NCI-H460 (cell line): ENCODE measurements around the gene KANSL1. TPM values are rescaled to one million over a fixed set of nuclear protein-coding genes. Genes with fewer than 3 reads are reported as not detected.
"Not testable (repeated sequence)": the region's sequence is repeated elsewhere in the genome, so short reads cannot be mapped to it uniquely, and the experiment has no call there.

Source experiments
- DNase-seq: peaks from one replicate; pipeline ENCODE4 v3.0.0-alpha.2; 2016; ENCODE audit warnings: low read depth; ENCODE audit errors: extremely low read depth
- polyA plus RNA-seq: library from polyadenylated mRNA; depleted of rRNA; stranded (reverse); fragments of >200 nt; gene quantifications from 2 replicates; pipeline ENCODE4 v1.2.3, GENCODE V29; 2014; cell fraction: nucleus; rRNA removed
- total RNA-seq: library from RNA; depleted of rRNA; stranded (reverse); fragments of >200 nt; shearing (Covaris generic); gene quantifications from 2 replicates; pipeline ENCODE4 v1.2.3, GENCODE V29; 2014; rRNA removed

KANSL1 gene, protein sequence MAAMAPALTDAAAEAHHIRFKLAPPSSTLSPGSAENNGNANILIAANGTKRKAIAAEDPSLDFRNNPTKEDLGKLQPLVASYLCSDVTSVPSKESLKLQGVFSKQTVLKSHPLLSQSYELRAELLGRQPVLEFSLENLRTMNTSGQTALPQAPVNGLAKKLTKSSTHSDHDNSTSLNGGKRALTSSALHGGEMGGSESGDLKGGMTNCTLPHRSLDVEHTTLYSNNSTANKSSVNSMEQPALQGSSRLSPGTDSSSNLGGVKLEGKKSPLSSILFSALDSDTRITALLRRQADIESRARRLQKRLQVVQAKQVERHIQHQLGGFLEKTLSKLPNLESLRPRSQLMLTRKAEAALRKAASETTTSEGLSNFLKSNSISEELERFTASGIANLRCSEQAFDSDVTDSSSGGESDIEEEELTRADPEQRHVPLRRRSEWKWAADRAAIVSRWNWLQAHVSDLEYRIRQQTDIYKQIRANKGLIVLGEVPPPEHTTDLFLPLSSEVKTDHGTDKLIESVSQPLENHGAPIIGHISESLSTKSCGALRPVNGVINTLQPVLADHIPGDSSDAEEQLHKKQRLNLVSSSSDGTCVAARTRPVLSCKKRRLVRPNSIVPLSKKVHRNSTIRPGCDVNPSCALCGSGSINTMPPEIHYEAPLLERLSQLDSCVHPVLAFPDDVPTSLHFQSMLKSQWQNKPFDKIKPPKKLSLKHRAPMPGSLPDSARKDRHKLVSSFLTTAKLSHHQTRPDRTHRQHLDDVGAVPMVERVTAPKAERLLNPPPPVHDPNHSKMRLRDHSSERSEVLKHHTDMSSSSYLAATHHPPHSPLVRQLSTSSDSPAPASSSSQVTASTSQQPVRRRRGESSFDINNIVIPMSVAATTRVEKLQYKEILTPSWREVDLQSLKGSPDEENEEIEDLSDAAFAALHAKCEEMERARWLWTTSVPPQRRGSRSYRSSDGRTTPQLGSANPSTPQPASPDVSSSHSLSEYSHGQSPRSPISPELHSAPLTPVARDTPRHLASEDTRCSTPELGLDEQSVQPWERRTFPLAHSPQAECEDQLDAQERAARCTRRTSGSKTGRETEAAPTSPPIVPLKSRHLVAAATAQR (N-terminal part only)
- total RNA-seq: 19.5 and 20.4 TPM in 2 replicates
- polyA plus RNA-seq: 12.9 and 31.9 TPM in 2 replicates

DNA sequence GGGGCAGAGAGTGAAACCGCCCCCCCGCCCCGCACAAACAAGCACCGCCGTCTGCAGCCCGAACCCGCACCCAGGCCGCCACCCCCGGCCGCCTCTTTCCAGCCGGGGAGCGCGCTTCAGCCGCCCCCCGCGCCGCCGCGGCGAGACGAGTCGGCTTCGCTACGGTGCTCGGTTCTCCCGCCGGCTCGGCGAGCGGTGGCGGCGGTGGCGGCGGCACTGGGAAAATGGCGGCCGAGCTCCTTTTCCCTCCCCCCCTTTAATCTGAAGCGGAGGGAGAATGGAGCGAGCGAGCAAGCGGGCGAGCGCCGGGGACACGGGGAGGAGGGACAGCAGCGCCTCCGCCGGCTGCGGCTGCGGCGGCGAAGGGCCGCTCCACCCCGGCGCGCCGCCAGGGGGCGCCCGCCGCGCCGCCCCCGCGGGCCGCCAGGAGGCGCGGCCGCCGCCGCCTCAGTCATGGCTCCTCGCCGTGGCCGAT, at the start of gene KANSL1:
Gene KANSL1 (minus strand): TSS at position 279 of the 475 bp plus-strand sequence. CDS start 21,286 bp downstream, outside the sequence.
- DNase-seq: peak; percentile 90

DNA sequence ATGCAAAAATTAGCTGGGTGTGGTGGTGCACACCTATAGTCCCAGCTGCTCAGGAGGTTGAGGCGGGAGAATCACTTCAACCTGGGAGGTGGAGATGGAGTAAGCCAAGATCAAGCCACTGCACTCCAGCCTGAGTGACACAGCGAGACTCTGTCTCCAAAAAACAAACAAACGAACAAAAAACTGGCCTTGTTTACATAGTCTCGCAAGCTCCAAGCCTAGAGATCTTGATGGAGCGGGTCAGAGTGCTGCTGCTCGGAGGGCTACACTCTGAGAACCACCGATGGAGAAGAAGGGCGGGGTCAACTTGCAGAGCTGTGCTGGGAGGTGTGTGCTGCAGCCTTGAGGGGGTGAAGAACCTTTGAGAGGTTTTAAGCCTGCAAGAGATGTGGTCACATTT, 38.1 kb upstream of the KANSL1 start:
- not testable (repeated sequence) for DNase-seq

DNA sequence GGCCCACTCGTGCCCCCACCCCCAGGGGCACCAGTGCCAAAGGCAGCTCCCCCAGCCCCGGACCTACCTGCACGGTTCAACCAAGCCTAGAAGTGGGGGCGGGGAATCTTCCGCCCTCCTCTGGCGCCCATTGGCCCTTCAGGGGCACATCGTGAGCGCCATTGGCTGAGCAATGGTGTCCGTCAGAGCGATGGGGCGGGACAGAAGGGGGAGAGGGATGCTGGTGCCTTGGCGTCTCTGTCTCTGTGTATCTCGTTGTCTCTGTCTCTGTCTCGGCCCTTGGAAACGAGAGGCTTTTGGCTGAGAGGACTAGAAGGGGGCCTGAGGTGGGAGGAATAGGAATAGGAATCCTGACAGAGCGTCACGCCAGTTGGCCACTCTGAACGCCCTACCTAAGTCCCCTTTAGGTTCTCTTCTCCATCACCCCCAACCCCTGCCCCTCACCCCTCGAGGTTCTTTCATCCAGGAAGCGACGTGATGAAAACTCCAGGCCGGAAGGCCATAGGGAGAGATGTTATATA, 32.1 kb upstream of the KANSL1 start:
- peak; percentile 84 for DNase-seq

DNA sequence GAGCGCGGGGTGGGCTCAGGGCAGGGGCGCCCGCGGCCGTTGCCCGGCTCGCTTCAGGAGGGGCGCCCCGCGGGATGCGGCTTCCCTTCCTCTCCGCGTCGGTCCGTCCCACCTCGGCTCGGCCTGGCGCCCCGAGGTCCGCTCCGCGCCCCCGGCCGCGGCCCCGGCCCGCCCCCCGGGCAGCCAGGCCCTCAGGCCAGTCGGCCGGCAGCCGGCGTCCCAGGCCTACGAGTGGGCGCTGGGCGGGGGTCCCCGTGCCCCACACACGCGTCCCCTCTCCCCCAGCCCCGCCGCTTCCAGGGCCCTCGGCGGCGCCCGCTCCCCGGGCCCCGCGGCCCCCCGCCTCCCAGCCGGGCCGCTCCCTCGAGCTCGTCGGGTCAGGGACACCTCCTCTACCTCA, 31.6 kb upstream of the KANSL1 start:
- DNase-seq: not testable (repeated sequence)

DNA sequence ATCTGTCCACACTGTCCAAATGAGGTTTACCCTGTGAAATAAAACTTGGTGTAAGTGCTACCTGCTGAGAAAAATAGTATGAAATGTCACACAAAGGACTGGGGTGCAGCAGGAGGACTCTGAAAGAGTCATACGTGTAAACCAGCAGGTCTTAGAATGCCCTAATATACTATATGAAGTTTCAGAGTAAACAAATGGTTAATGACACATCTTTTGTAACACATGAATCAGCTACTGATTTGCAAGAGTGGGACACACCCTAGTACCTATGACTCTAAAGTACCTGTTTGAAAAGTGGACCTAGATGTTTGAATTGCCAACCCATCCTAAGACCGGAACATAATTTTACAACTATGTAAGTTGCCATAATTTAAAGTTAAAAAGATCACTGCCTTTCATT, 29.8 kb upstream of the KANSL1 start:
- not testable (repeated sequence) for DNase-seq

DNA sequence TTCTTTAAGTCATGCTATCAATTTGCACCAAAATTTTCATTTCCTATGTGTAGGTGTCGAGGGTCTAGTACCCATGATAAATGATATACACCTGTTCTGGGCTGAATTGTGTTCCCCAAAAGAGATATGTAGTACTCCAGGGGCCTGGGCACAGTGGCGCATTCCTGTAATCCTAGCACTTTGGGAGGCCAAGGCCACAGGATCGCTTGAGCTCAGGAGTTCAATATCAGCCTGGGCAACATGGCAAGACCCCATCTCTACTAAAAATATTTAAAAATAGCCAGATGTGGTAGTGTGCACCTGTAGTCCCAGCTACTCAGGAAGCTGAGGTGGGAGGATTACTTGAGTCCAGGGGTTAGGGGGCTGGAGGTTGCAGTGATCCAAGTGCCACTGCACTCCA, 23.5 kb upstream of the KANSL1 start:
- no peak for DNase-seq

DNA sequence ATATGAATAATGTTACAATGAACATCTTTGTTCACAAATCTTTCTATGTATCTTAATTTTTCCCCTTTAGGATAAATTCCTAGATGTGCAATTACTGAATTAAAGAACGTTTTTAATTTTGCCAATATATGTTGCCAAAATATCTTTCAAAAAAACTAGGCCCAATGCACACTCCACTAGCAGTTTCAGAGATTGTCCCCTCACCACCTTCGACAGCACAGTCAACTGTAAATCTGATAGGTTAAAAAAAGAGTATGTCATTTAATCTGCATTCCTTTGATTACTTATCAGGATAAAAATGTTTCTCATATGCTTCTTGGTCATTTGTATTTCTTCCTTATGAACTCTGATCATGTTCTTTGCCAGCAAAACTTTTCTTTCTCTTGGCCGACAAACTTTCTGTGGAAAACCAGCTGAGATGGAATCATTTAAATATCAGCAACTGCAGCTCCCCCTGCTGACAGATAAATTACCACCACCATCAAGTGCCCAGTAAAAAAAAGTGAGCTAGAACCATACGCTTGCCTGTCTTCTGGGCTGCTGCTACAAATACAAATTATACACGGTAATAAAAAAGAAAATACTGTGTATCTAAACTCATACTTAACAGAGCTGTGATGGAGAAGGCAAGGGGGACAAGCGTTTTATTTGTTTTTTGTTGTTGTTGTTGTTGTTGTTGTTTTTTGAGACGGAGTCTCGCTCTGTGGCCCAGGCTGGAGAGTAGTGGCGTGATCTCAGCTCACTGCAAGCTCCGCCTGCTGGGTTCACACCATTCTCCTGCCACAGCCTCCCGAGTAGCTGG, 19.6 kb upstream of the KANSL1 start:
- peak; percentile 66 for DNase-seq

DNA sequence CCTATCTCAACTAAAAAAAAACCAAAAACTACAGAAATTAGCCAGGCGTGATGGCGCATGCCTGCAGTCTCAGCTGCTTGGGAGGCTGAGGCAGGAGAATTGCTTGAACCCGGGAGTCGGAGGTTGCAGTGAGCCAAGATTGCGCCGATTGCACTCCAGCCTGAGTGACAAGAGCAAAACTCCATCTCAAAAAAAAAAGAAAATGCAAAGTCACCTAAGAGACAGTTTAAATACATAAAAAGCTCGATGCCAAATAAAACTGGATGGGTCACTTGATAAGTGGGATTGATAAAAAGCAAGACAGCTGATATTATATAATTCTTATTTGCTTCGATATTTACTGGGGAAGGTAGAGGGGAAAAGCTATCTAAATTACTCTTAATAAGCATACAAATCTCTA, 15.8 kb upstream of the KANSL1 start:
- no peak for DNase-seq

DNA sequence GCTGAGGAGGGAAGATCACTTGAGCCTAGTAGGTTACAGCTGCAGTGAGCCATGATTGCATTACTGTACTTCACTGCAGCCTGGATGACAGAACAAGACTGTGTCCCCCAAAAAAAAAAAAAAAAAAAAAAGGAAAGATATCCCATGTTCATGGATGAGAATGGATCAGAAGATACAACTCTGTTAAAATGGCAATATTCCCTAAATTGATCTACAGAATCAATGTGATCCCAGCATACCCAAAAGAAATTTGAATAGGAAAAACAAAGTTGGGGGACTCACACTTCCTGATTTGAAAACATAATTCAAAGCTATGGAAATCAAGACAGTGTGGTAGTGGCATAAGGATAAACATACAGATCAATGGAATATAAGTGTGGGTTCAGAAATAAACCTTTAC, 12.7 kb upstream of the KANSL1 start:
- DNase-seq: no peak

DNA sequence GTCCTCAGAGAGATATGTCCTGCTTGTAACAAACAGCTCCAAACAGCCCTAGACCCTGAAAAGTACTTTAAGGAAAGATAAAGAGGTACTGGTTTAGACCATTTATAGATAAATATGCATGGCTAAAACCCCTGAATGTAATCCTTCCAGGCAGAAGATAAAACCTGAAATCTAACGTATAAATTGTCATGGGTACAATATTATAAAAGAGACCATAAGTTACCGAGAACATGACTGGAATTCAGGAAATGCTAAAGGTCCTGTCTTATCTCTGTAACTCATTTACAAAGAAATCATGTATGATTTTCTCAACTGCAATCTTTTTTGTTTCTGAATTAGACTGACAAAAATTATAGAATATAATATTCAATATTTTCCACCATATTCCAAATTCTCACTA, 9.2 kb upstream of the KANSL1 start:
- DNase-seq: no peak

DNA sequence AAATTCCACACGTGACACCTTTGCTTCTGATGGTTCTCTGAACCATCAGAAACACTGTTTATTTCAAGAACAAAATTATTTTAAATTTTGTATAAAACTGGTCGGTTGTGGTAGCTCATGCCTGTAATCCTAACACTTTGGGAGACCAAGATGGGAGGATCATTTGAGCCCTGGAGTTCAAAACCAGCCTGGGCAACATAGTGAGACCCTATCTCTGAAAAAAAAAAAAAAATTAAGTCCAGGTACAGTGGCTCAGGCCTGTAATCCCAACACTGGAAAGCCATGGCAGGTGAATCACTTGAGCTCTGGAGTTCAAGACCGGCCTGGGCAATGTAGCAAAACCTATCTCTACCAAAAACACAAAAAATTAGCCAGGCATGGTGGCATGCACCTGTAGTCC, 8.3 kb upstream of the KANSL1 start:
- no peak for DNase-seq

DNA sequence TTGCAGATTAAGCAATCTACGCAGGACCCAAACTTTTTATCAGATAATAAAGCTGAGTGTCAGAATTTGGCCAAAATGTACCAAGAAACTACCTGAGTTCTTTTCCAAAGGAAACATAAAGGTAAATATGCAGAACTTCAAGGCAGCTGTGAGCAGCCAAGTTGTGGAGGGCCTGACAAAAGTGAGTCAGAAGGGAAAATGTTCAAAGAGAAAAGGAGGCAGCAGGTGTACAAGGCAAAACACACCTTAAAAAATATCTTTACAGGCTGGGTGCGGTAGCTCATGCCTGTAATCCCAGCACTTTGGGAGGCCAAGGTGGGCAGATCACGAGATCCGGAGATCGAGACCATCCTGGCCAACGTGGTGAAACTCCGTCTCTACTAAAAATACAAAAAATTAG, 7.0 kb upstream of the KANSL1 start:
- DNase-seq: no peak

DNA sequence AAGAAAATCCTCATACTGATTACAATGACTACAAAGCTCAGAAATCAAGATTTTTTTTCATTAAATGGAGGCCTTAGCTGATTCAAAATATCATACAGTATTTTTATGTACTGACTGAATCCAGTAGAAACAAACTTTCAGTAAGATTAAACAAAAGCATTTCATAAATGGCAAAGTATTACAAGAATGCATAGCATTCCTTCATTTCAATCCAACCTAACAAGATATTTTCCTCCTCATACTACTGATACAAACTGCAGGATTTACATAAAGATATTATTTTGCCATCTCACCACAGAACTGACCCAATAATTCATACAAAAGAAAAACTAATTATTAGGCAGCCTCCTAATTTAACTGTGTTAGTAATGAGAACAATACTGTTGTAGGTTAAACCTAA, 6.2 kb upstream of the KANSL1 start:
- no peak for DNase-seq

DNA sequence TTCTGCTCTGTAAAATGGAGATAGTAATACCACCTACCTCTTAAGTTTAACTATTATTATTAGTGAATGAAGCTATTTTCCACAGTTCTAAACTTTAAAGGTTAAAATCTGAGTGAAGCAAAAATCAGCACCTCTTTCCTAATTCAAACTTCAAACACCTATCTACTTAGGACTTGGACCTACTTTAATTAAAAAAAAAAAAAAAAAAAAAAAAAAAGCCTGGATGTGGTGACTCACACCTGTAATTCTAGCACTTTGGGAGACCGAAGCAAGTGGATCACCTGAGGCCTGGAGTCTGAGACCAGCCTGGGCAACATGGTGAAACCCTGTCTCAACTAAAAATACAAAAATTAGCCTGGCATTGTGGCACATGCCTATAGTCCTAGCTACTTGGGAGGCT, 5.0 kb upstream of the KANSL1 start:
- DNase-seq: no peak

DNA sequence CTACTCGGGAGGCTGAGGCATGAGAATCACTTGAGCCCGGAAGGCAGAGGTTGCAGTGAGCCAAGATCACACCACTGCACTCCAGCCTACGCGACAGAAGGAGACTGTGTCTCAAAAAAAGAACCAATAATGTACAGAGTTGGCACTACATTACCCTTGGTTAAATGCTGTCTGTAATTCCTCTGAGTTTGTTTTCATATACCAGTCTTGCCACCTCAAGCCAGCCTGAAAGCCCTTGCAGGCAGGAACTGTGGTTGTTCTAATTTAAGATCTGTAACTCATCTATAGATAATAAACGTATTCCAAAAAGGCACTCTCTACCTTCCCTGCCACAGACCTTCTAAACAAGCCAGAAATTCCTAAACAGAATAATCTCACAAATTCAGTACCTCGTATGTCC, 4.3 kb upstream of the KANSL1 start:
- no peak for DNase-seq

DNA sequence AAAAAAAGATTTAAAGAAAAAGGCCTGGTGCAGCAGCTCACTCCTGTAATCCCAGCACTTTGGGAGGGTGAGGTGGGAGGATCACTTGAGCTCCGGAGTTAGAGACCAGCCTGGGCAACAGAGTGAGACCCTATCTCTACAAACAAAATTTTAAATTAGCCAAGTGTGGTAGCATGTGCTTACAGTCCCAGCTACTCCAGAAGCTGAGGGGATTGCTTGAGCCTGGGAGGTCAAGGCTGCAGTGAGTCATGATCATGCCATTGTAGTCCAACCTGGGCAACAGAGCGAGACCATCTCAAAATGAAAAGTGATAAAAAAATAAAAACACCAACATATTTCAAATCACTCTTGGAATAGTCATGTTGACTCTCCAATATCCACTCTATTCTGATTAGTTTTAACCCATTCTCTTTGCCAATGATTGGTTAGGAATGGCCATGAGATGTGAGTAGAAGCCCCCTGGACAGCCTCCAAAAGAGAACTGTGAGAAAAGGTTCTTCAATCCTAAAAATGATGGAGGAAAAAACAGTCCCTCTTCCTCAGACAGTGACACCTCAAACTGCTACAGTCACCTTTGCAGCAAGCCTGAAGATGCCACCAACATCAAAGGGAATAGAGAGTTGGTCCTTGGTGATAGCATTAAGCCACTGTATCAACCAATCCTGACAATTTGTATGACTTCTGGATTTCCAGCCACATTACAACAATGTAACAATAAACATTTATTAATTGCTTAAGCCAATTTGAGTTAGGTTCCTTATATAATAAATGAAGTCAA, 2.9 kb upstream of the KANSL1 start:
- DNase-seq: no peak

DNA sequence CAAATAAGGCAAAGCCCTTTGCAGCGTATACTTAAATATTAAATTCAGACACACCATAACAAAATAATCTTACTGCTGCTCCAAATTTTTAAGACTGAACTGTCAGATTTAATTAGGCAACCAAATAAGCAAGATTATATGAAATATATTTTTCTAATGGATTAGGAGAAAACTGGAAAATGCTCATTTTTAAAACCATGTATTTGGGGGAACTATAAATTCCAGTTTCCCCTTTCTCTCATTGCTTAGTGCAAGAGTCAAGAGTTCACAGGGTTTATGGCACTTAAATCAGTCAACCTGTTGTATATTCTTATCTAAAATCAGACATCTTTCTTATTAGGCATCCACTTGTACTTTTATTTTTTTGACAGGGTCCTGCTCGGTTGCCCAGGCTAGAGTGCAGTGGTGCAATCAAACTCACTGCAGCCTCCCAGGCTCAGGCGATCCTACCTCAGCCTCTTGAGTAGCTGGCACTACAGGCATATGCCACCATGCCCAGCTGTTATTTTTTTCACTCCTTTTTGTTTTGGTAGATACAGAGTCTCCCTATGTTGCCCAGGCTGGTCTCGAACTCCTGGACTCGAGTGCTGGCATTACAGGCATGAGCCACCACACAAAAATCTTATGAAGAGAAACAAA, 2.1 kb upstream of the KANSL1 start:
- DNase-seq: no peak

DNA sequence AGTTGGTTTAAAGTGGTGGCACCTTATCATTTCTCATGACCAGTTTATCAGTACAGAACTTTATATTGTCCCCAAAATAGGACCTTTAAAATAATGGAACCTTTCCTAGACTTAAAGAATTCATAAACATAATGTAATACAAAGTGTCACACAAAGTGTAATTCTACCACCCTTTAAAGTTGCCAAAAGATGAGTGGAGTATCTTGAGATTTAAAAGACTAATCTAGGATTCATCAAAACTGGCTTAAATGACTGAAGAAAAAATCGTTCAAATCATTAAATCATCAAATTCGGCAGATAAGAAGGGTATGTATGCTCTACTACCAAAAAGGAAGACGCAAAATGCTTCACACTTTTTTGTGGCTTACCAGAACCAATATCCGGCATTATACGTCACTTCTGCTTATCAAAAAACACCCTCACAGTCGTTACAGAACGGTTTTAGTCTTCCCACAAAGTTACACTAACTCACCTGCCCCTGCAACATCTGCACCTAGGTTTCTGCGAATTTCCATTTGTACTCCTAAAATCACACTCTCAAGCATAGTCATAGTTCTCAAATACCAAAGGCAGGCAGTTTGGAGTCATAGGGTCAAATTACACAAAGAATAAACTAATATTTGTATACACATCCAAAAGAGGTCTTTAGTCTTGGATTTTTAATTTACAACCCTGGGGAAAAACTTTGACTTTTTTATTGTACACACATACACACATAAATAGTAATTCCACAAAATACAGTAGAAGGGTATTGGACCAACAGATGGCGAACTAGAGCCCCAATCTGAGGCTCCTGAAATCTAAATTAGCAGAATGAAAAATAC, 1.4 kb upstream of the KANSL1 start:
- no peak for DNase-seq
